ENCODE measurements around the gene MEIS1.

Gene MEIS1

GRCh38 chr2:66532972-66533868 lies 98.3 kb downstream of the MEIS1 start:
- no peak for DNase-seq (ENCODE audit: low read depth in 2 of 2, low spot score in 1 of 2)

GRCh38 chr2:66534461-66534860 lies 99.5 kb downstream of the MEIS1 start:
- no peak for DNase-seq (ENCODE audit: low read depth in 2 of 2, low spot score in 1 of 2)

GRCh38 chr2:66535574-66536289 lies 100.8 kb downstream of the MEIS1 start:
- DNase-seq (ENCODE audit: low read depth in 2 of 2, low spot score in 1 of 2) = no peak

GRCh38 chr2:66536290-66536673 lies 101.4 kb downstream of the MEIS1 start:
- DNase-seq (ENCODE audit: low read depth in 2 of 2, low spot score in 1 of 2) = no peak

GRCh38 chr2:66536997-66537396 lies 102.1 kb downstream of the MEIS1 start:
- no peak for DNase-seq (ENCODE audit: low read depth in 2 of 2, low spot score in 1 of 2)

GRCh38 chr2:66538291-66538690 lies 103.4 kb downstream of the MEIS1 start:
- DNase-seq (ENCODE audit: low read depth in 2 of 2, low spot score in 1 of 2) = no peak

- no peak for DNase-seq (ENCODE audit: low read depth in 2 of 2, low spot score in 1 of 2)
These were observed 104.5 kb downstream of the MEIS1 start for GRCh38 chr2:66539452-66539851.

- no peak for DNase-seq (ENCODE audit: low read depth in 2 of 2, low spot score in 1 of 2)
These were observed 106.7 kb downstream of the MEIS1 start for GRCh38 chr2:66541646-66542045.

GRCh38 chr2:66543257-66543767 lies 108.4 kb downstream of the MEIS1 start:
- DNase-seq (ENCODE audit: low read depth in 2 of 2, low spot score in 1 of 2) = no peak

GRCh38 chr2:66544258-66544657 lies 109.3 kb downstream of the MEIS1 start:
- DNase-seq (ENCODE audit: low read depth in 2 of 2, low spot score in 1 of 2) = no peak

- DNase-seq (ENCODE audit: low read depth in 2 of 2, low spot score in 1 of 2) = no peak
These were observed 110.3 kb downstream of the MEIS1 start for GRCh38 chr2:66545258-66545657.

- DNase-seq (ENCODE audit: low read depth in 2 of 2, low spot score in 1 of 2) = no peak
These were observed 112.2 kb downstream of the MEIS1 start for GRCh38 chr2:66547118-66547517.

- no peak for DNase-seq (ENCODE audit: low read depth in 2 of 2, low spot score in 1 of 2)
These were observed 113.0 kb downstream of the MEIS1 start for GRCh38 chr2:66547887-66548286.

- DNase-seq (ENCODE audit: low read depth in 2 of 2, low spot score in 1 of 2) = no peak
These were observed 113.5 kb downstream of the MEIS1 start for GRCh38 chr2:66548422-66548821.

GRCh38 chr2:66550826-66551225 lies 115.9 kb downstream of the MEIS1 start:
- DNase-seq (ENCODE audit: low read depth in 2 of 2, low spot score in 1 of 2) = no peak

GRCh38 chr2:66553370-66553769 lies 118.4 kb downstream of the MEIS1 start:
- no peak for DNase-seq (ENCODE audit: low read depth in 2 of 2, low spot score in 1 of 2)

- no peak for DNase-seq (ENCODE audit: low read depth in 2 of 2, low spot score in 1 of 2)
These were observed 120.2 kb downstream of the MEIS1 start for GRCh38 chr2:66555091-66555490.

GRCh38 chr2:66555501-66556324 lies 120.8 kb downstream of the MEIS1 start:
- no peak for DNase-seq (ENCODE audit: low read depth in 2 of 2, low spot score in 1 of 2)

GRCh38 chr2:66559672-66560071 lies 124.7 kb downstream of the MEIS1 start:
- DNase-seq (ENCODE audit: low read depth in 2 of 2, low spot score in 1 of 2) = no peak

GRCh38 chr2:66560683-66561082 lies 125.8 kb downstream of the MEIS1 start:
- DNase-seq (ENCODE audit: low read depth in 2 of 2, low spot score in 1 of 2) = no peak

GRCh38 chr2:66561645-66562303 lies 126.8 kb downstream of the MEIS1 start:
- no peak for DNase-seq (ENCODE audit: low read depth in 2 of 2, low spot score in 1 of 2)
